Measurements from ENCODE around the gene PLPP1.

PLPP1 gene

DNA sequence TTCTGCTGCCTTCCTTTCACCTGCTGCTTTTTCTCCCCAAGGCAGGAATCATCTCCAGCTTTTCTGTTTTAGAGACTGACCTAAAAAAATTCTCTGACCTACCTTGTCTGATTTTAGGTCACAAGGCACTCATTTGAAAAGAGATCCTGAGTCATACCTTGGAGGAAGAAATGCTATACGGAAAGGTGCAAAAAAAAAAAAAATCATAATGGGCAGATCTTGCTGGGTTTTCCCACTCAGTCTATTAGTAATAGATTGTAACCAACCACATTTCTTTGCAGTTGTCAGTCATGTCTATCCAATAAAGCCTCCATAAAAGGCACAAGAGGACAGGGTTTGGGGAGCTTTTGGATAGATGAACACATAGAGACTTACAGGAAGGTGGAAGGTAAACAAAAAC is 157.0 kb downstream of the PLPP1 start:
- DNase-seq = no peak
- TF ChIP-seq GATA1 (IDR thresholded peaks at IDR 0.05; ENCODE audit: low read depth, low read length) (no peak), POLR2A (IDR thresholded peaks at IDR 0.05; ENCODE audit: low read length) (no peak)
